ENCODE measurements around the gene ABLIM3.

The ABLIM3 gene

DNA sequence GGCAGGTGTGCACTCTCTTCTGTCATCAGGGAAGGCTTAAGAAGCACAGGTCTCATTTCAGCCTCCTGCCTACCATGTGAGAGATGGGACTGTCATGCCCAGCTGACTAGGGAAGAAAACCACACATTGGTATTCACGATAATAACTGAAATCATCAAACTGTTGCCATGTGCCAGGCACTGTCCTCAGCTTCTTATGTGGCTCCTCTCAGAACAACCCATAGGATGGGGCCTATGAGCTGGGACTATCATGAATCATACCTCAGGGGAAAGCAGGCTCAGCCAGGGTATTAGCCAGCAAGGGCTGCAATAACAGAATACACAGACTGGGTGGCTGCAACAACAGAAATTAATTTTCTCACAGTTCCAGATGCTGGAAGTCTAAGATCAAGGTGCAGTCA lies 133.6 kb downstream of the ABLIM3 start:
- H3K4me3 ChIP-seq (ENCODE audit: low read depth, low read length) = no peak overlapping the region
- TF ChIP-seq, protein P1, sequence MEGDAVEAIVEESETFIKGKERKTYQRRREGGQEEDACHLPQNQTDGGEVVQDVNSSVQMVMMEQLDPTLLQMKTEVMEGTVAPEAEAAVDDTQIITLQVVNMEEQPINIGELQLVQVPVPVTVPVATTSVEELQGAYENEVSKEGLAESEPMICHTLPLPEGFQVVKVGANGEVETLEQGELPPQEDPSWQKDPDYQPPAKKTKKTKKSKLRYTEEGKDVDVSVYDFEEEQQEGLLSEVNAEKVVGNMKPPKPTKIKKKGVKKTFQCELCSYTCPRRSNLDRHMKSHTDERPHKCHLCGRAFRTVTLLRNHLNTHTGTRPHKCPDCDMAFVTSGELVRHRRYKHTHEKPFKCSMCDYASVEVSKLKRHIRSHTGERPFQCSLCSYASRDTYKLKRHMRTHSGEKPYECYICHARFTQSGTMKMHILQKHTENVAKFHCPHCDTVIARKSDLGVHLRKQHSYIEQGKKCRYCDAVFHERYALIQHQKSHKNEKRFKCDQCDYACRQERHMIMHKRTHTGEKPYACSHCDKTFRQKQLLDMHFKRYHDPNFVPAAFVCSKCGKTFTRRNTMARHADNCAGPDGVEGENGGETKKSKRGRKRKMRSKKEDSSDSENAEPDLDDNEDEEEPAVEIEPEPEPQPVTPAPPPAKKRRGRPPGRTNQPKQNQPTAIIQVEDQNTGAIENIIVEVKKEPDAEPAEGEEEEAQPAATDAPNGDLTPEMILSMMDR (IDR thresholded peaks at IDR 0.05; ENCODE audit: insufficient read depth, low read length, missing control alignments) = no peak
- POLR2A ChIA-PET = interaction anchor here (0.7 kb wide), 1 partner anchor 343 kb away, joined by 3 read pairs; no protein-coding TSS in a partner anchor
- CTCF ChIA-PET = interaction anchor here (1.6 to 4.6 kb wide), 2 partner anchors 9 to 13 kb away, joined by 4 to 25 read pairs; no protein-coding TSS in a partner anchor
- DNase-seq (ENCODE audit: low read depth, low spot score) = no peak

DNA sequence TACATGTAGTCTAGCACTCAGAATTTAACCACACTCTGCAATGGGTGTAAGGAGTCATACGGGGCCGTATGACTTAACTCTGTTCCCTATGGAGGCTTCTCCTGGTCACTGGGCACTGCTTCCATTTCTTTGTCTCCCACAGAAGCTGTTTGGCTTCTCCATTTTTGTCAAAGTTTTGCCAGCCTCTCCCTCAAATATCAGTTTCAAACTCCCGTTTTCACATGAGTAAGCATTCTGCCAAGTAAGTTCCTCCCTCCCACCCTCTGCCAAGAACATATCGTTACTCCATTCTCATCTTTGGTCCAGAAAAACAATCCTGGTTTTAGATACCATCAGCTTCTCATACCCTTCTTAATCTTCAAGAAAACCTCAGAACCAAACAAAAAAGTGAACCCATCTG lies 136.5 kb downstream of the ABLIM3 start:
- ChIA-PET CTCF (interaction anchor here (1.2 to 4.6 kb wide), 4 partner anchors 9 to 37 kb away, joined by 3 to 25 read pairs (median 10); no protein-coding TSS in a partner anchor), POLR2A (no interaction called here)
- TF ChIP-seq, protein P1 (IDR thresholded peaks at IDR 0.05; ENCODE audit: insufficient read depth, low read length, missing control alignments) = no peak
- no peak overlapping the region for H3K4me3 ChIP-seq (ENCODE audit: low read depth, low read length)
- DNase-seq (ENCODE audit: low read depth, low spot score) = no peak

DNA sequence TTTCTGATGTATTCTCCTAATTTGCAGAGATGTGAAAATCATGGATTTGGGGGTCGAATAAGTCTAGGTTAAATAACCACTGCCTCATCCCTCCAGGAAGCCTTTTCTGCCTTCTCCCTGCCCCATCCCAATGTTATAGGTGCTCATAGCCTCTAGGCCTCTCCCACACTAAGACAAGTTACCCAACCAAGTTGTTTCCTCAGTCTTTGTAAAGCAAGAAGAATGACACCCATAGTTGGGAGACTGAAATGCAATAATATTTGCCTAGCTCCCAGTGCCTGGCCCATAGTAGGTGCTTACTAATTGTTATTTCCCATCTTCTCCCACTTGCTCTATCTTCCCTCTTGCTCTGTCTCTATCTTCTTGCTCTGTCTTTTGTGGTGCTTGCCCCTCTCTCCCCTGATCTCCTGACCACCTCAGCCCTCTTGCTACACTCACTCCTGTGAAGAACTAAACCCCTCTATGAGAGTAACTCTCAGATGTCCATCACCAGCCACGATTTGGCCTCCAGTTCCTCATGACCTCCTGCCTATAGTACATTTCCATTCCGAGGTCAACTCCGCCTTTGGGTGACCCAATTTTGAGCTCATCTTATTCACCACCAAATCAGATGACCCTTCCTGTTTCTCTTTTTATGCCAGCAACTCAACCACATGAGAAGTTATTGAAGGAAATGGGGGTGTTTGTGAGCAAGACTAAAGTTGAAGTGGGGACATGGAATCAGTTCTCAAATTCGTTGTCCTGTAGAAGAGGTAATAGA lies 137.3 kb downstream of the ABLIM3 start:
- no peak for DNase-seq (ENCODE audit: low read depth, low spot score)
- CTCF ChIA-PET = interaction anchor here (0.7 to 3.0 kb wide), 6 partner anchors 8 to 548 kb away, joined by 3 to 11 read pairs (median 4); no protein-coding TSS in a partner anchor
- no peak overlapping the region for H3K4me3 ChIP-seq (ENCODE audit: low read depth, low read length)
- TF ChIP-seq, protein P1 (IDR thresholded peaks at IDR 0.05; ENCODE audit: insufficient read depth, low read length, missing control alignments) = no peak
- POLR2A ChIA-PET = no interaction called here

DNA sequence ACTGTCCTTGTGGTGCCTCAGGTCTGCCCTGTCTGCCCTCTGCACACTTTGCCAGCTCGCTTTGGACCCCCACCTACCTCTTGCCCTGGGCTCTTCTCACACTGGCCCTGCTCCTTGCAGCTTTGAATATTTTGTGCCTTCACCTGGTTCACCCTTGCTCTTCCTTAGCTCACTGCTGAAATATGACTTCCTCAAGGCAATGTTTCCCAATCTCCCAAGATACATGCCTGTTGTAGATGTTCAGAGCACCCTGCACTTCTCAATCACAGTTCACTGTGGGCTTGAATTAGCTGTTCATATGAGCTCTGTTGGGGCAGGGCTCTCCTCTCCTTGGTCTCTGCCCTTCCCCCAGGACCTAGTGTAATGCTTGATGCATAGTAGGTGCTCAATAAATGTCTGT lies 138.4 kb downstream of the ABLIM3 start:
- ChIA-PET CTCF (interaction anchor here (0.6 to 3.0 kb wide), 4 partner anchors 8 to 536 kb away, joined by 3 to 11 read pairs (median 7); no protein-coding TSS in a partner anchor), POLR2A (no interaction called here)
- no peak for DNase-seq (ENCODE audit: low read depth, low spot score)
- TF ChIP-seq, protein P1 (IDR thresholded peaks at IDR 0.05; ENCODE audit: insufficient read depth, low read length, missing control alignments) = no peak
- H3K4me3 ChIP-seq (ENCODE audit: low read depth, low read length) = no peak overlapping the region

DNA sequence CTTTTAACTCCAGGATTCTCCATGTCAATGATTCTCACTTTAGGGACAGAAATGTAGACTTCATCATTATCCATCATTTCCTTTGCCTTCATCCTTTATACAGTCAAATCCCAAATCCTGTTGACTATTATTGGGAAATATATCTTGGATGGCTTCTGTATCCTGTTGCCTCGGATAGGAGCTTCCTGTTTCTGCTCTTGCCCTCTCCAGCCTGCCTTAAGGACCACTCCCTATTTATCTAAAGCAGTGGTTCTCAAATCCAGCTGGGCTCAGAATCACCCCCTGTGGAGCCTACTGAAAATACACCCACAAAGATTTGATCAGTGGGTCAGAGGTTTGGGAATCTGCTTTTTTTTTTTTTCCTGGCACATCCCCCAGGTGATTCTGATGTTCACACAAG lies 138.8 kb downstream of the ABLIM3 start:
- CTCF ChIA-PET = interaction anchor here (0.6 to 1.6 kb wide), 2 partner anchors 8 to 536 kb away, joined by 3 to 5 read pairs; no protein-coding TSS in a partner anchor

DNA sequence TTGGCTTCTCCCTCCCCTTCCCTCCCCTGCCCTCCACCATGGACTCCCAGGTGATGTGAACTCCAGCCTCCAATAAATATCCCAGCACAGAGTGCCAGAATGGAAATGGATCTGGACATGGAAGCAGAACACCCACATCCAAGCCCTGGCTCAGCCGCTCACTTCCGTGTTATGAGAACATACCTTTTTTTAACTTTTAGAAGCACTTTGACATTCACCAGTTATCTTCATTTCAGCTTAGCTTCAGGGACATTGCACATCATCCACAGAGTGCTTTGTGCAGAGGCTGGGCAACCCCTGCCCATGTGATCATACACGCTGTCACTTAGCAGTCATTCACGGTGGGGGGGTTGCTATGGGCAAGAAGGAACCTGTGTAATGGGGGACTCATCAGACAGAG lies 139.5 kb downstream of the ABLIM3 start:
- H3K4me3 ChIP-seq (ENCODE audit: low read depth, low read length) = no peak overlapping the region
- DNase-seq (ENCODE audit: low read depth, low spot score) = no peak
- TF ChIP-seq, protein P1 (IDR thresholded peaks at IDR 0.05; ENCODE audit: insufficient read depth, low read length, missing control alignments) = no peak
- ChIA-PET POLR2A (no interaction called here), CTCF (no interaction called here)

More for the DNA sequence above, 138.8 kb downstream of the ABLIM3 start:
- no peak for DNase-seq (ENCODE audit: low read depth, low spot score)
- no peak overlapping the region for H3K4me3 ChIP-seq (ENCODE audit: low read depth, low read length)
- TF ChIP-seq, protein P1 (IDR thresholded peaks at IDR 0.05; ENCODE audit: insufficient read depth, low read length, missing control alignments) = no peak
- POLR2A ChIA-PET = no interaction called here

Measured in AG04449 (cell line).